GM18498 (cell line): ENCODE results near the gene NTRK2.
A peak's percentile ranks its signal among the peaks of the same experiment; 100 is the strongest.
"Not testable (repeated sequence)": the region's sequence is repeated elsewhere in the genome, so short reads cannot be mapped to it uniquely, and the experiment has no call there.

ENCODE experiments used
- ATAC-seq: cut with Tn5 transposase; IDR thresholded peaks from one replicate; pipeline ENCODE4 v1.9.1; 2021; ENCODE audit warnings: mild to moderate bottlenecking, moderate library complexity; ENCODE audit not compliant: unreplicated experiment

NTRK2 gene

GRCh38 chr9:85046475-85046874, 376.9 kb downstream of the NTRK2 start:
- no peak for ATAC-seq

- no peak for ATAC-seq
Measured at GRCh38 chr9:85053206-85053786, 383.8 kb downstream of the NTRK2 start.

GRCh38 chr9:85054017-85054416, 384.5 kb downstream of the NTRK2 start:
- ATAC-seq: no peak

- peak; percentile 78 for ATAC-seq
Measured at GRCh38 chr9:85055506-85056202, 386.1 kb downstream of the NTRK2 start.

- ATAC-seq: peak; percentile 58
Measured at GRCh38 chr9:85056203-85056572, 386.7 kb downstream of the NTRK2 start.

- ATAC-seq: no peak
Measured at GRCh38 chr9:85061969-85062368, 392.4 kb downstream of the NTRK2 start.

- ATAC-seq: no peak
Measured at GRCh38 chr9:85062385-85063022, 393.0 kb downstream of the NTRK2 start.

- ATAC-seq: no peak
Measured at GRCh38 chr9:85064811-85065371, 395.4 kb downstream of the NTRK2 start.

GRCh38 chr9:85067792-85068191, 398.3 kb downstream of the NTRK2 start:
- ATAC-seq: no peak

- ATAC-seq: not testable (repeated sequence)
Measured at GRCh38 chr9:85069421-85069820, 399.9 kb downstream of the NTRK2 start.
